Subcutaneous adipose tissue (tissue), 4 donors: ENCODE data around the gene FCHSD1. TPM values are rescaled to one million over a fixed set of nuclear protein-coding genes. Genes with fewer than 3 reads are reported as not detected.

Experiments used
- total RNA-seq, 4 donors: library from RNA; depleted of rRNA; stranded (reverse); fragments of >200 nt; gene quantifications; one replicate each; pipeline ENCODE4 v1.1.0, GENCODE V29; 2016
- TF ChIP-seq, protein P1 (sequence below): fragments of 450-650 bp; IDR thresholded peaks from one replicate; pipeline ENCODE4 v1.5.1; 2016; ENCODE audit warnings: low read depth, mild to moderate bottlenecking, control low read depth, antibody characterized with exemption, moderate library complexity

FCHSD1 gene
- total RNA-seq, 4 donors from 2014 or later, result 4.4 to 23.1 (median 16.3) TPM

DNA sequence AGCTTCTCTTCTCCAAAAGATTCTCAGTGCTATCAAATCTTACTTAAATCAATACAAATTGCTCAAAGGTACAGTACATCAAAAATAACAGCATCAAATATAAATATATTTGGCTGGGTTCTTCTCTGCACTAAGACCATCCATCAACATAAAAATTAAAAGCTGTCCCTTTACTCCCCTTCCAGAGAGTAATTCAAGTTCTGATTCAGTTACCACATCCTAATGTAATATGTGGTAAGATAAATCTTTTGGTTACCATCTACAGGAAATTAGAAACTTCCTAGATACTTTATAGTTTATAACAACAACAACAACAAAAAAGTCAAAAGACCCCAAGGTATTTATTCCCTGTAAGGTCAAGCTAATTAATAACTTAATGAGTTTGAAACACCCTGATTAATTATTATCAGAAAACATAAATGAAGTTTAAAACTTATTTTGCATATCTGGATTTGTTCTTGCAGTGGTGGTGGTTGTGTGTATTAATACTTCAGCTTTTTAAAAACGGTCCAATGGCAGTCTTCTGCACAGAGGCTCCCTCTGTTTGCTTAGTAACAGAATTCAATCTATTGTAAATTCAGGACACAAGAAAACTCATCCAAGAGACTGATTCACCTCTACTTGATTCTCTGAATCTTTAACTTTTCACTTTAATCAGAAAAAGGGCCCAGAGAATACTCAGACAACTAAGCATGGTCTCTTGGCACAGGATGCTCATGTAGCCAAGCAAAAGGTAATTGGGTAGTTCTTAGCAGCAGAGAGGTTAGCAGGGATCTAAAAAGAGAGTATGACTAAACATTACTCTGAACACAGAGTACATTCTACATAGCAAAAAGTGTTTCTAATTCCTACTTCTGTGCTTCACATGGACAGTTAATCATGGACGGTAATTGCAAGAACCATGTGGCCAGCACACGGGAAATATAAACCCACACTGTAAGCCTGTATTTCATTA lies 52.5 kb downstream of the FCHSD1 start:
- TF ChIP-seq, protein P1, sequence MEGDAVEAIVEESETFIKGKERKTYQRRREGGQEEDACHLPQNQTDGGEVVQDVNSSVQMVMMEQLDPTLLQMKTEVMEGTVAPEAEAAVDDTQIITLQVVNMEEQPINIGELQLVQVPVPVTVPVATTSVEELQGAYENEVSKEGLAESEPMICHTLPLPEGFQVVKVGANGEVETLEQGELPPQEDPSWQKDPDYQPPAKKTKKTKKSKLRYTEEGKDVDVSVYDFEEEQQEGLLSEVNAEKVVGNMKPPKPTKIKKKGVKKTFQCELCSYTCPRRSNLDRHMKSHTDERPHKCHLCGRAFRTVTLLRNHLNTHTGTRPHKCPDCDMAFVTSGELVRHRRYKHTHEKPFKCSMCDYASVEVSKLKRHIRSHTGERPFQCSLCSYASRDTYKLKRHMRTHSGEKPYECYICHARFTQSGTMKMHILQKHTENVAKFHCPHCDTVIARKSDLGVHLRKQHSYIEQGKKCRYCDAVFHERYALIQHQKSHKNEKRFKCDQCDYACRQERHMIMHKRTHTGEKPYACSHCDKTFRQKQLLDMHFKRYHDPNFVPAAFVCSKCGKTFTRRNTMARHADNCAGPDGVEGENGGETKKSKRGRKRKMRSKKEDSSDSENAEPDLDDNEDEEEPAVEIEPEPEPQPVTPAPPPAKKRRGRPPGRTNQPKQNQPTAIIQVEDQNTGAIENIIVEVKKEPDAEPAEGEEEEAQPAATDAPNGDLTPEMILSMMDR, result no peak

GRCh38 chr5:141597814-141598213 lies 53.4 kb downstream of the FCHSD1 start:
- TF ChIP-seq, protein P1, result no peak

DNA sequence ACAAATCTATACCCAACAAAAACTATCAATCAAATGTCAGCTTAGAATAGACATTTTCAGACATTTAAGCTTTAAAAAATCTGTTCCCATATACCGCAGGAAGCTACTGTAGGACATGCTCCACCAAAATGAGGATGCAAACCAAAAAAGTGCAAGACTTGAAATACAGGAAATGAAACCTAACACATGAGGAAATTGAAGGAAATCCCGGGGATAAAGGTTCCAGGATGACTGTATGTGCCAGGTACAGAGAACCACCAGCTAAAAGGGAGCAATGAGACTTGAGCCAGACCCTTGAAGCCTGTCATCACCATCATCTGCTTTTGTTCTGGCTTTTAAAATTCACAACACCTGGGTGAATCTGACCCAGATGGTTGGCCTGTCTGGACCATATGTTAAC lies 53.8 kb downstream of the FCHSD1 start:
- TF ChIP-seq, protein P1, result no peak

DNA sequence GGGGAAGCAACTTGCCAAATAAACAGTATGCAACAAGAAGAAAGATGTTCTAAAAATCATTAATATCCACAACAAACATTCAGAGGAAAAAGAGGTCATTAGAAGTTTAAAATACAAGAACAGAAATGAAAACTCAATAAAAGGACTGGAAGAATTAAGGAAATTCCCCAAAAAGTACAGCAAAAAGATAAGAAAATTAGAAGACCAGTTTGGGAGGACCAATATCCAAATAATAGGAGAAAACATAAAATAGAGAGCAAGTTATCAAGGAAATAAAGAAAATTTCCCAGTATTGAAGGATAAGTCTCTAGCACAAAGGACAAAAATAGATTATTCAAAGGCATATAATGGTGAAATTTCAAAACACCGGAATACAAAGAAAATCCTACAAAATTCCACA lies 54.4 kb downstream of the FCHSD1 start:
- TF ChIP-seq, protein P1, result no peak

GRCh38 chr5:141590127-141590526 lies 61.1 kb downstream of the FCHSD1 start:
- TF ChIP-seq, protein P1, result no peak

Other genes with a start within 250 kb of the FCHSD1 start
- gene PCDHGA9, start 248.6 kb downstream of the FCHSD1 start, total RNA-seq, result 1 to 10 TPM; 4.1 to 8.3 (median 5.6) TPM
- gene PCDHGB6, start 243.4 kb downstream of the FCHSD1 start, total RNA-seq, result 1 to 10 TPM; 4.6 to 7.7 (median 5.8) TPM
- 1 to 10 TPM; 4.4 to 6.0 (median 4.6) TPM for gene PCDHGA10, start 238.4 kb downstream of the FCHSD1 start, total RNA-seq
- gene PCDHGB7, start 233.7 kb downstream of the FCHSD1 start, total RNA-seq, result 10 to 100 TPM in 1 of 4 donors, 1 to 10 TPM in 3; 7.2 to 10.4 (median 8.2) TPM
- gene PCDHGA11, start 230.4 kb downstream of the FCHSD1 start, total RNA-seq, result 1 to 10 TPM; 3.4 to 6.2 (median 4.2) TPM
- 1 to 10 TPM; 3.8 to 9.2 (median 5.7) TPM for gene PCDHGA12, start 220.9 kb downstream of the FCHSD1 start, total RNA-seq
- 10 to 100 TPM; 16.5 to 35.4 (median 30.4) TPM for gene PCDHGC3, start 175.5 kb downstream of the FCHSD1 start, total RNA-seq
- gene PCDHGC4, start 166.4 kb downstream of the FCHSD1 start, total RNA-seq, result 10 to 100 TPM in 1 of 4 donors, 1 to 10 TPM in 3; 1.0 to 10.9 (median 1.9) TPM
- 1 to 10 TPM in 2 of 4 donors, under 1 TPM in 2; 0.82 to 1.8 (median 1.2) TPM for gene PCDHGC5, start 162.3 kb downstream of the FCHSD1 start, total RNA-seq
- 10 to 100 TPM; 48.2 to 65.0 (median 55.0) TPM for gene DIAPH1, start 32.4 kb downstream of the FCHSD1 start, total RNA-seq
- gene HDAC3, start 14.6 kb downstream of the FCHSD1 start, total RNA-seq, result 10 to 100 TPM; 37.7 to 49.1 (median 40.3) TPM
- gene RELL2, start 14.4 kb downstream of the FCHSD1 start, total RNA-seq, result 1 to 10 TPM in 2 of 4 donors, under 1 TPM in 2; 0.49 to 1.9 (median 1.4) TPM
- gene ARAP3, start 30.8 kb upstream of the FCHSD1 start, total RNA-seq, result 10 to 100 TPM in 1 of 4 donors, 1 to 10 TPM in 3; 3.7 to 17.3 (median 5.1) TPM
- gene PCDH1, start 227.0 kb upstream of the FCHSD1 start, total RNA-seq, result 10 to 100 TPM in 3 of 4 donors, 1 to 10 TPM in 1; 9.5 to 96.8 (median 19.6) TPM